Left cardiac atrium (tissue), 4 donors: ENCODE measurements around the gene LPCAT3. TPM values are rescaled to one million over a fixed set of nuclear protein-coding genes. Genes with fewer than 3 reads are reported as not detected.
A peak's percentile ranks its signal among the peaks of the same experiment; 100 is the strongest.
"Not testable (repeated sequence)": the region's sequence is repeated elsewhere in the genome, so short reads cannot be mapped to it uniquely, and the experiment has no call there.

Experiments
- ATAC-seq, 2 donors: fragments of 200-7000 bp; cut with Tn5 transposase; one replicate each; pipeline ENCODE4 v1.9.1; 2020; ENCODE audit warnings: mild to moderate bottlenecking in 2 of 2, moderate library complexity in 2 of 2
- DNase-seq: peaks from one replicate; pipeline ENCODE4 v3.0.0-alpha.2; 2020
- intact Hi-C, 2 donors: fragments of 100-400 bp; cut with DNase I; formaldehyde crosslinking; loops; one replicate each; pipeline versions ENCODE4 v1.14.1 to v1.15.1; 2022 to 2023
- total RNA-seq, 2 donors: library from RNA; stranded (reverse); fragmentation: NEBNext Ultra II Directional; extraction: Animal tissue kit (Norgen Biotek cat#: 25700); gene quantifications; one replicate each; pipeline ENCODE4 v1.2.1, GENCODE V29; 2021
- donor health status: DM: no; HTN: yes; CAD: no.
- donor health status: DM: no; HTN: yes; CAD: no; lungs with severe emphysema.
- donor health status: DM: yes; HTN: yes; CAD: no.
- donor health status: Dilated cardiomyopathy.

Gene LPCAT3
- total RNA-seq, 2 donors from 2014 or later, result 22.6 to 29.4 TPM

- intact Hi-C loops, result no loop called here
- ATAC-seq, result no peak
- no peak for DNase-seq
Observed at GRCh38 chr12:7045913-7046312, 27.6 kb upstream of the LPCAT3 start.

- intact Hi-C loops, result no loop called here
- DNase-seq (no peak), ATAC-seq (peak; percentile 47 to 82)
Observed at GRCh38 chr12:7042842-7043241, 24.6 kb upstream of the LPCAT3 start.

GRCh38 chr12:7039403-7039802 lies 21.1 kb upstream of the LPCAT3 start:
- ATAC-seq, result no peak
- DNase-seq, result no peak
- intact Hi-C loops, result no loop called here

- intact Hi-C loops, result no loop called here
- ATAC-seq, result no peak
- no peak for DNase-seq
Observed at GRCh38 chr12:7038591-7038990, 20.3 kb upstream of the LPCAT3 start.

- intact Hi-C loops, result not testable (repeated sequence)
Observed at GRCh38 chr12:7037411-7037810, 19.1 kb upstream of the LPCAT3 start.

GRCh38 chr12:7035463-7035862 lies 17.2 kb upstream of the LPCAT3 start:
- no peak for ATAC-seq

More at GRCh38 chr12:7037411-7037810, 19.1 kb upstream of the LPCAT3 start:
- not testable (repeated sequence) for DNase-seq, ATAC-seq

GRCh38 chr12:7034464-7034863 lies 16.2 kb upstream of the LPCAT3 start:
- intact Hi-C loops, result no loop called here
- DNase-seq (no peak), ATAC-seq (no peak)

More at GRCh38 chr12:7035463-7035862, 17.2 kb upstream of the LPCAT3 start:
- intact Hi-C loops, result no loop called here
- DNase-seq, result no peak

GRCh38 chr12:7032990-7033389 lies 14.7 kb upstream of the LPCAT3 start:
- DNase-seq, result no peak
- ATAC-seq, result no peak
- intact Hi-C loops, result no loop called here

GRCh38 chr12:7031306-7031705 lies 13.0 kb upstream of the LPCAT3 start:
- ATAC-seq (peak in 1 of 2 donors; percentile 85), DNase-seq (no peak)
- intact Hi-C loops, result no loop called here

- intact Hi-C loops, result no loop called here
- ATAC-seq, result no peak
- DNase-seq, result no peak
Observed at GRCh38 chr12:7026854-7027253, 8.6 kb upstream of the LPCAT3 start.

GRCh38 chr12:7023114-7023513 lies 4.8 kb upstream of the LPCAT3 start:
- intact Hi-C loops, result no loop called here
- ATAC-seq (no peak), DNase-seq (no peak)

GRCh38 chr12:7021956-7022355 lies 3.7 kb upstream of the LPCAT3 start:
- intact Hi-C loops, result no loop called here
- ATAC-seq (no peak), DNase-seq (no peak)

- intact Hi-C loops, result no loop called here
- ATAC-seq (no peak), DNase-seq (no peak)
Observed at GRCh38 chr12:7019043-7019569, 830 bp upstream of the LPCAT3 start.

GRCh38 chr12:7017870-7018349 lies 366 bp downstream of the LPCAT3 start:
- intact Hi-C loops, result no loop called here
- ATAC-seq (peak; percentile 4 to 47), DNase-seq (no peak)

GRCh38 chr12:7016958-7017571 lies 1.2 kb downstream of the LPCAT3 start:
- DNase-seq (no peak), ATAC-seq (no peak)
- intact Hi-C loops, result no loop called here

GRCh38 chr12:7015555-7016370 lies 2.5 kb downstream of the LPCAT3 start:
- intact Hi-C loops, result no loop called here
- DNase-seq, result no peak
- ATAC-seq, result no peak

- ATAC-seq (no peak), DNase-seq (no peak)
- intact Hi-C loops, result no loop called here
Observed at GRCh38 chr12:7013101-7013500, 5.2 kb downstream of the LPCAT3 start.

- intact Hi-C loops, result no loop called here
- no peak for DNase-seq
- no peak for ATAC-seq
Observed at GRCh38 chr12:7012024-7012607, 6.2 kb downstream of the LPCAT3 start.

GRCh38 chr12:7011398-7011797 lies 6.9 kb downstream of the LPCAT3 start:
- ATAC-seq, result not testable (repeated sequence)

GRCh38 chr12:7009512-7009911 lies 8.8 kb downstream of the LPCAT3 start:
- intact Hi-C loops, result no loop called here
- no peak for ATAC-seq
- no peak for DNase-seq

More at GRCh38 chr12:7011398-7011797, 6.9 kb downstream of the LPCAT3 start:
- intact Hi-C loops, DNase-seq: not testable (repeated sequence)
